Rectal smooth muscle tissue (tissue), 1 donor: ENCODE measurements around the gene PEX7.
"Not testable (repeated sequence)": the region's sequence is repeated elsewhere in the genome, so short reads cannot be mapped to it uniquely, and the experiment has no call there.

Experiments used
- H3K27ac ChIP-seq: one replicate; pipeline ENCODE4 v1.7.0; 2013; ENCODE audit warnings: low read depth, low read length, inconsistent platforms
- H3K27me3 ChIP-seq: one replicate; pipeline ENCODE4 v1.7.0; 2013; ENCODE audit warnings: low read length; ENCODE audit not compliant: control insufficient read depth, insufficient read depth
- H3K36me3 ChIP-seq: one replicate; pipeline ENCODE4 v1.7.0; 2013; ENCODE audit warnings: low read length; ENCODE audit not compliant: control insufficient read depth, insufficient read depth
- H3K4me1 ChIP-seq: one replicate; pipeline ENCODE4 v1.7.0; 2013; ENCODE audit warnings: low read length; ENCODE audit not compliant: control insufficient read depth, insufficient read depth
- H3K4me3 ChIP-seq: one replicate; pipeline ENCODE4 v1.7.0; 2013; ENCODE audit warnings: low read length
- H3K9ac ChIP-seq: one replicate; pipeline ENCODE4 v1.7.0; 2013; ENCODE audit warnings: low read length

PEX7 gene

GRCh38 chr6:136923954-136924673, 101.7 kb downstream of the PEX7 start:
- Histone ChIP-seq H3K36me3 (no peaks in the 10 kb centered on the region), H3K4me1 (peaks cover 8% of the 10 kb centered on the region), H3K9ac (no peak overlapping the region), H3K27ac (no peak overlapping the region), H3K4me3 (no peak overlapping the region), H3K27me3 (peaks cover 10% of the 10 kb centered on the region)

DNA sequence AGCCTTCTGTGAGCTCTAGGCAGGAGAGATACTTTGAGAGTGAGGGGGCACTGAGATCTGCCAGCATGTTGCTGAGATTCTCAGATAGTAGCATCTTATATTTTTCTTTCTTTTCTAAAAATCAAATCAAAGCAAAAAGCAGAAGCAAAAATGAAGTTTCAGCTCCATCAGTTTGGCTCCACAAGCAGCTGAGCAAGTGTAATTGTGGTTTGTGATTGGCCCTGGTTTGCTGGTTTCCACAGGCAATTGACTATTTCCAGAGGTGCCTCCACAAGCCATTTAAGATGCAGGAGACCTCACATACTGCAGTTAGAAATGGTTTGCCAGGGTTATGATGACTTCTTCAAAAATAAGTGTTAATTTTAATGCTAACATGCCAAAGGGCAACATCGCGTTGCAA, 104.0 kb downstream of the PEX7 start:
- Histone ChIP-seq H3K27me3 (no peaks in the 10 kb centered on the region), H3K36me3 (no peaks in the 10 kb centered on the region), H3K9ac (no peak overlapping the region), H3K4me1 (no peaks in the 10 kb centered on the region), H3K27ac (no peak overlapping the region), H3K4me3 (no peak overlapping the region)

- H3K27ac ChIP-seq: no peak overlapping the region
- no peaks in the 10 kb centered on the region for H3K4me1 ChIP-seq
- H3K27me3 ChIP-seq: no peaks in the 10 kb centered on the region
Observed at GRCh38 chr6:136927292-136927691, 104.9 kb downstream of the PEX7 start.

GRCh38 chr6:136930528-136930927, 108.1 kb downstream of the PEX7 start:
- Histone ChIP-seq H3K4me1 (no peaks in the 10 kb centered on the region), H3K9ac (no peak overlapping the region), H3K36me3 (no peaks in the 10 kb centered on the region), H3K4me3 (no peak overlapping the region), H3K27ac (no peak overlapping the region), H3K27me3 (no peaks in the 10 kb centered on the region)

More at GRCh38 chr6:136927292-136927691, 104.9 kb downstream of the PEX7 start:
- Histone ChIP-seq H3K4me3 (no peak overlapping the region), H3K9ac (no peak overlapping the region), H3K36me3 (no peaks in the 10 kb centered on the region)

- no peak overlapping the region for H3K9ac ChIP-seq
- no peak overlapping the region for H3K27ac ChIP-seq
- no peak overlapping the region for H3K4me3 ChIP-seq
- H3K36me3 ChIP-seq: no peaks in the 10 kb centered on the region
- no peaks in the 10 kb centered on the region for H3K4me1 ChIP-seq
- H3K27me3 ChIP-seq: no peaks in the 10 kb centered on the region
Observed at GRCh38 chr6:136932599-136932998, 110.2 kb downstream of the PEX7 start.

DNA sequence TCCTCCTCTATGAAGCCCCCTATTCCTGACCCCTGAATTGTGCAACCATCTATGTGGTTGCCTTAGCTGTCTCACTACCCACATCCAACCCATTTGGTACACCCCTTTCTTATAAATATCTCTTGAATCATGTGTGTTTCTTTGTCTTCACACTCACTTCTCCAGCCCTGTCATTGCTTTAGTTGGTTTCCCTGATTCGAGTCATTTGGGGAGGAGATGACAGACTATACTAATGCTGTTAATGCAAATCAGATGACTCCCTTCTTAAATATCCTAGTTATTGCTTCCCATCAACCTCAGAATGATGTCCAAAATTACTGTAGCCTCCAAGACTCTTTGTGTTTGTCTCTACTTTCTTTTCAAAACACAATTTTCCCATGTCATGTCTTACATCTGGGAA, 122.7 kb downstream of the PEX7 start:
- no peaks in the 10 kb centered on the region for H3K4me1 ChIP-seq
- no peak overlapping the region for H3K9ac ChIP-seq
- no peak overlapping the region for H3K27ac ChIP-seq
- H3K4me3 ChIP-seq: no peak overlapping the region
- H3K36me3 ChIP-seq: no peaks in the 10 kb centered on the region
- H3K27me3 ChIP-seq: no peaks in the 10 kb centered on the region

GRCh38 chr6:136945711-136946121, 123.3 kb downstream of the PEX7 start:
- Histone ChIP-seq H3K27me3 (no peaks in the 10 kb centered on the region), H3K27ac (no peak overlapping the region), H3K4me1 (no peaks in the 10 kb centered on the region), H3K36me3 (no peaks in the 10 kb centered on the region), H3K4me3 (no peak overlapping the region), H3K9ac (no peak overlapping the region)

DNA sequence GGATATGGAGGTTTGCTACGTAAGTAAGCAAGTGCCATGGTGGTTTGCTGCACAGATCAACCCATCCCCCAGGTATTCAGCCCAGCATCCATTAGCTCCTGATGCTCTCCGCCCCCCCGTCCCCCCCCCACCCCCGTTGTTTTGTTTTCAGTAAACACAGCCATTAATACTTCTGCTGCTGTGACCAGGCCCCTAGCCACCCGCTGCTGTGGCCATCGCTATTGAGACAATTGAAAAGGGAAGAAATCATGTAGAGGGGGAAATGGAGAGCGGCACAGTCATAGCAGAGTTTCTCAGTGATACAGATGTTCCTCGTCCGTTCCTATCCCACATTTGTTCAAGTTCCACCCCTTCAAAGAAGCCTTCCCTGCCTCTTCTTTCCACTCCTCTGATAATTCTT, 124.6 kb downstream of the PEX7 start:
- Histone ChIP-seq H3K27me3 (no peaks in the 10 kb centered on the region), H3K4me1 (no peaks in the 10 kb centered on the region), H3K4me3 (no peak overlapping the region)

DNA sequence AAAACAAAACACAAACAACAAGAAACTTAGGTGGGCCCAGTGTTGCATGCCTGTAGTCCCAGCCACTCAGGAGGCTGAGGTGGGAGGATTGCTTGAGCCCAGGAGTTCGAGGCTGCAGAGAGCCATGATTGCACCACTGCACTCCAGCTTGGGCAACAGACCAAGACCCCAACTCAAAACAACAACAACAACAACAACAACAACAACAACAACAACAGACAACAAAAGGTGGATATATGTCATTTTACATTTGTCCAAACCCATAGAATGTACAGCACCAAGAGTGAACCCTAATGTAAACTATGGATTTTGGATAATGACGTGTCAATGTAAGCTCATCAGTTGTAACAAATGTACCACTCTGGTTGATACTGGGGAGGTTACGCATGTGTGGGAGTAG, 127.6 kb downstream of the PEX7 start:
- not testable (repeated sequence) for H3K4me3 ChIP-seq, H3K4me1 ChIP-seq, H3K36me3 ChIP-seq, H3K27ac ChIP-seq, H3K9ac ChIP-seq, H3K27me3 ChIP-seq

More for the DNA sequence above, 124.6 kb downstream of the PEX7 start:
- Histone ChIP-seq H3K27ac (no peak overlapping the region), H3K36me3 (no peaks in the 10 kb centered on the region), H3K9ac (no peak overlapping the region)

DNA sequence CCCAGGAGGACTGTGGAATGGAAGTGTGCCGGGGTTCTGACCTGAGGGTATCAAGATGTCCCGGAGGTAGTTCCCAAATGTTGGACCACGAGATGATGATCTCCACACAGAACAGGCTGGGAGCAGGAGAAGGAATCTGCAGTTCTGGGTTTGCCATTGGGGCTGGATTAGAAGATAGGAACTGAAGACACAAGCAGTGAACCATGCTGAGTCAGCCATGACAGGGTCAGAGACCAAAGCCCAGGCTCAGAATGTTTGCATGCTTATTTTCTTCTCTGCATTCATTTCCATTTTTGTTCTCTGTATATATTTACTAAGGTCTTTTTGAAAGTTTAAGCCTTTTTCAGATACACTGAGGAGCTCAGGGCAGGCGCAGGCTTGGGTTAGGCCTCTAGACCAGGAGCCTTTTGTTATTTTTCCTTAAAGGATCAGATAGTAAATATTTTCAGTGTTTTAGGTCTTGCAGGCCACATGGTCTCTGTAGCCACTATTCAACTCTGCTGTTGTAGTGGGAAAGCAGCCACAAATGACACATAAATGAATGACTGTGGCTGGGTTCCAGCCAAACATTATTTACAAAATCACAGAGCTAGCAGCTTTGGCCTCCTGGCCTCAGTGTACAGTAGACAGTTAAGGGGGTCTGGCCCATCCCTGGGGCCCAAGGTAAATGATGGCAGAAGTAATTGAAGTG, 128.2 kb downstream of the PEX7 start:
- no peaks in the 10 kb centered on the region for H3K4me1 ChIP-seq
- no peak overlapping the region for H3K4me3 ChIP-seq
- H3K36me3 ChIP-seq: no peaks in the 10 kb centered on the region
- no peak overlapping the region for H3K27ac ChIP-seq
- H3K9ac ChIP-seq: no peak overlapping the region
- no peaks in the 10 kb centered on the region for H3K27me3 ChIP-seq

- Histone ChIP-seq H3K36me3 (no peaks in the 10 kb centered on the region), H3K9ac (no peak overlapping the region), H3K27me3 (no peaks in the 10 kb centered on the region), H3K4me3 (no peak overlapping the region), H3K27ac (no peak overlapping the region), H3K4me1 (no peaks in the 10 kb centered on the region)
Observed at GRCh38 chr6:136952714-136953260, 130.4 kb downstream of the PEX7 start.

GRCh38 chr6:136955123-136955522, 132.7 kb downstream of the PEX7 start:
- no peak overlapping the region for H3K27ac ChIP-seq
- no peak overlapping the region for H3K4me3 ChIP-seq
- no peaks in the 10 kb centered on the region for H3K27me3 ChIP-seq
- H3K9ac ChIP-seq: no peak overlapping the region
- no peaks in the 10 kb centered on the region for H3K4me1 ChIP-seq
- no peaks in the 10 kb centered on the region for H3K36me3 ChIP-seq
